Measurements from ENCODE around the gene PTRH2.

The PTRH2 gene

DNA sequence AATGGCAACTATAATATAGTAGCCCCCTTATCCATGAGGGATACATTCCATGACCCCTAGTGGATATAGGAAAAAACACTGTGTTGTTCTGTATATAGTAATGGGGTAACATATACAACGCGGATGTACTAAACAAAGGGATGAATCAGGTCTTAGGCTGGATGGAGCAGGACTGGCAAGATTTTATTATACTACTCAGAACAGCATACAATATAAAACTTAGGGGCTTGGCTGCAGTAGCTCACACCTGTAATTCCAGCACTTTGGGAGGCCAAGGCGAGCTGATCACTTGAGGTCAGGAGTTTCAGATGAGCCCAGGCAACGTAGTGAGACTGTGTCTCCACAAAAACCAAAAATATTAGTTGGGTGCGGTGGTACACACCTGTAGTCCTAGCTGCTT lies 27.0 kb upstream of the PTRH2 start:
- H3K4me3 ChIP-seq (ENCODE audit: low read length), result no peak overlapping the region

DNA sequence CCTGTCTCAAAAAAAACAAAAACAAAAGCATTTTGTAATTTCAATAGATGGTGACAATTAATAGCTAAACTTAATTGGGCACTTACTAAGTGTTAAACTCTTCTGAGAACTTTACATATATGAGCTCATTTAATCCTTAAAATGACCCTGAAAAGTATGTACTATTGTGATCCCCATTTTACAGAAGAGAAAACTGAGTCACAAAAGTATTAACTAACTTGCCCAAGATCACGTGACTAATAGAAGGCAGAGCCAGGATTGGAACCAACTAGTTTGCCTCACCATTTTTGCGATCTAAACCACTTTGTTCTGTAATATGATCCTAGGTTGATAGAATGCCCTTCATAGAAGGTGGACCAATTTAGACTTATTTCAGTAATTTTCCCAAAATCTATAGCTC lies 26.5 kb upstream of the PTRH2 start:
- Histone ChIP-seq H3F3A (ENCODE audit: control insufficient read depth, insufficient read depth) (peaks cover 7% of the 10 kb centered on the region; the same call in 1 of the 2 replicates), H3K36me3 (ENCODE audit: control insufficient read depth, low read length) (peaks cover 20% of the 10 kb centered on the region), H3K9me3 (ENCODE audit: control insufficient read depth, insufficient read depth, low read length) (no peaks in the 10 kb centered on the region), H3K79me2 (ENCODE audit: control insufficient read depth, low read length) (peaks cover 11% of the 10 kb centered on the region), H3K4me3 (ENCODE audit: low read length) (no peak overlapping the region), H3K9me2 (replicated peaks; ENCODE audit: control insufficient read depth, low read length) (no peaks in the 10 kb centered on the region), H3K4me1 (ENCODE audit: control insufficient read depth, low read length) (peaks cover 5% of the 10 kb centered on the region), H3K27me3 (ENCODE audit: control insufficient read depth, low read length) (no peaks in the 10 kb centered on the region), H3K27ac (ENCODE audit: low read depth, low read length) (no peak overlapping the region), H3K4me2 (ENCODE audit: low read length) (no peak overlapping the region), H4K20me1 (ENCODE audit: control insufficient read depth, insufficient read depth, low read depth, low read length) (no peaks in the 10 kb centered on the region)
- TF ChIP-seq, protein P1, sequence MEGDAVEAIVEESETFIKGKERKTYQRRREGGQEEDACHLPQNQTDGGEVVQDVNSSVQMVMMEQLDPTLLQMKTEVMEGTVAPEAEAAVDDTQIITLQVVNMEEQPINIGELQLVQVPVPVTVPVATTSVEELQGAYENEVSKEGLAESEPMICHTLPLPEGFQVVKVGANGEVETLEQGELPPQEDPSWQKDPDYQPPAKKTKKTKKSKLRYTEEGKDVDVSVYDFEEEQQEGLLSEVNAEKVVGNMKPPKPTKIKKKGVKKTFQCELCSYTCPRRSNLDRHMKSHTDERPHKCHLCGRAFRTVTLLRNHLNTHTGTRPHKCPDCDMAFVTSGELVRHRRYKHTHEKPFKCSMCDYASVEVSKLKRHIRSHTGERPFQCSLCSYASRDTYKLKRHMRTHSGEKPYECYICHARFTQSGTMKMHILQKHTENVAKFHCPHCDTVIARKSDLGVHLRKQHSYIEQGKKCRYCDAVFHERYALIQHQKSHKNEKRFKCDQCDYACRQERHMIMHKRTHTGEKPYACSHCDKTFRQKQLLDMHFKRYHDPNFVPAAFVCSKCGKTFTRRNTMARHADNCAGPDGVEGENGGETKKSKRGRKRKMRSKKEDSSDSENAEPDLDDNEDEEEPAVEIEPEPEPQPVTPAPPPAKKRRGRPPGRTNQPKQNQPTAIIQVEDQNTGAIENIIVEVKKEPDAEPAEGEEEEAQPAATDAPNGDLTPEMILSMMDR (IDR thresholded peaks at IDR 0.05; ENCODE audit: low read depth, low read length, poor library complexity, severe bottlenecking), result no peak
- no peak for TF ChIP-seq EZH2phosphoT487 (IDR thresholded peaks at IDR 0.05; ENCODE audit: borderline replicate concordance, low read length)

More for the DNA sequence above, 27.0 kb upstream of the PTRH2 start:
- H3K9me3 ChIP-seq (ENCODE audit: control insufficient read depth, insufficient read depth, low read length), result no peaks in the 10 kb centered on the region
- H3K27me3 ChIP-seq (ENCODE audit: control insufficient read depth, low read length), result no peaks in the 10 kb centered on the region
- H3K4me1 ChIP-seq (ENCODE audit: control insufficient read depth, low read length), result peaks cover 5% of the 10 kb centered on the region
- H3F3A ChIP-seq (ENCODE audit: control insufficient read depth, insufficient read depth), result peaks cover 7% of the 10 kb centered on the region; the same call in 1 of the 2 replicates
- no peak for TF ChIP-seq EZH2phosphoT487 (IDR thresholded peaks at IDR 0.05; ENCODE audit: borderline replicate concordance, low read length)
- TF ChIP-seq, protein P1 (IDR thresholded peaks at IDR 0.05; ENCODE audit: low read depth, low read length, poor library complexity, severe bottlenecking), result no peak
- no peaks in the 10 kb centered on the region for H4K20me1 ChIP-seq (ENCODE audit: control insufficient read depth, insufficient read depth, low read depth, low read length)
- H3K36me3 ChIP-seq (ENCODE audit: control insufficient read depth, low read length), result peaks cover 20% of the 10 kb centered on the region
- no peak overlapping the region for H3K4me2 ChIP-seq (ENCODE audit: low read length)
- no peaks in the 10 kb centered on the region for H3K9me2 ChIP-seq (replicated peaks; ENCODE audit: control insufficient read depth, low read length)
- peaks cover 9% of the 10 kb centered on the region for H3K79me2 ChIP-seq (ENCODE audit: control insufficient read depth, low read length)
- H3K27ac ChIP-seq (ENCODE audit: low read depth, low read length), result no peak overlapping the region

DNA sequence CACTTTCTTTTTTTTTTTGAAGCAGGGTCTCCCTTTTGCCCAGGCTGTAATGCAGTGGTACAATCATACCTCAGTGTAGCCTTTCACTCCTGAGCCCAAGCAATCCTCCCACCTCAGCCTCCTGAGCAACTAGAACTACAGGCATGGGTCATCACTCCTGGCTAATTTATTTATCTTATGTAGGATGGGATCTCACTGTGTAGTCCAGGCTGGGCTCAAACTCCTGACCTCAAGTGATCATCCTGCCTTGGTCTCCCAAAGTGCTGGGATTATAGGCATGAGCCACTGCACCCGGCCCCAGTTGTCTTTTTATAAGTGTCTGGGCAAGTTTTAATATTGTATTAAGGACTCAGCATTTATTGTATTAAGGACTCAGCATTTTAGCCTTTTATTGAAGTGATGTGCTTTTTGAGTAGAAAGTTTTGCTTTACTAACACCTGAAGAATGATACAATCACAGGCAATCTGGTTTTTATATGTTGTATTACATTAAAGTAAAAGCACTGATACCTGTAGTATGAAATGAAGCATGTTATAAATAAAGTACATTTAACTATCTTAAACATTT lies 23.1 kb upstream of the PTRH2 start:
- Histone ChIP-seq H3K27ac (ENCODE audit: low read depth, low read length) (no peak overlapping the region), H4K20me1 (ENCODE audit: control insufficient read depth, insufficient read depth, low read depth, low read length) (no peaks in the 10 kb centered on the region), H3F3A (ENCODE audit: control insufficient read depth, insufficient read depth) (0 out of 2 replicates have a peak, but pooled peaks cover 2% of the 10 kb centered on the region), H3K9me2 (replicated peaks; ENCODE audit: control insufficient read depth, low read length) (no peaks in the 10 kb centered on the region), H3K79me2 (ENCODE audit: control insufficient read depth, low read length) (peaks cover 39% of the 10 kb centered on the region), H3K36me3 (ENCODE audit: control insufficient read depth, low read length) (peaks cover 12% of the 10 kb centered on the region; the same call in 1 of the 2 replicates), H3K4me2 (ENCODE audit: low read length) (no peak overlapping the region), H3K9me3 (ENCODE audit: control insufficient read depth, insufficient read depth, low read length) (no peaks in the 10 kb centered on the region), H3K4me1 (ENCODE audit: control insufficient read depth, low read length) (peaks cover 5% of the 10 kb centered on the region), H3K27me3 (ENCODE audit: control insufficient read depth, low read length) (no peaks in the 10 kb centered on the region), H3K4me3 (ENCODE audit: low read length) (no peak overlapping the region)
- no peak for TF ChIP-seq EZH2phosphoT487 (IDR thresholded peaks at IDR 0.05; ENCODE audit: borderline replicate concordance, low read length)
- TF ChIP-seq, protein P1 (IDR thresholded peaks at IDR 0.05; ENCODE audit: low read depth, low read length, poor library complexity, severe bottlenecking), result no peak

All from DOHH2 (cell line).